Activated T-cell treated with anti-CD3 and anti-CD28 coated beads, Interleukin-2, amount 50 U/mL, for 72 hours (primary cell): ENCODE measurements around the gene ADCY1. TPM values are rescaled to one million over a fixed set of nuclear protein-coding genes. Genes with fewer than 3 reads are reported as not detected.

Experiments
- ATAC-seq, 2 donors: fragments of 150-1000 bp; cut with Tn5 transposase; replicated peaks in 1 of 2; 2 replicates each; pipeline ENCODE4 v1.10.0; 2021; ENCODE audit warnings: moderate library complexity in 2 of 2, mild to moderate bottlenecking in 1 of 2
- DNase-seq, 2 donors: peaks; one replicate each; pipeline ENCODE4 v3.0.0; 2021 to 2022; ENCODE audit warnings: mixed read lengths in 1 of 2
- H3K27ac Mint-ChIP-seq: one replicate; pipeline ENCODE4 v1.8.0; 2022; ENCODE audit warnings: mild to moderate bottlenecking, moderate library complexity, mixed read lengths
- H3K27me3 Mint-ChIP-seq: one replicate; pipeline ENCODE4 v1.8.0; 2022; ENCODE audit warnings: low read depth, mixed read lengths
- H3K36me3 Mint-ChIP-seq, 2 donors: one replicate each; pipeline ENCODE4 v1.8.0; 2022; ENCODE audit warnings: mixed read lengths in 2 of 2, mild to moderate bottlenecking in 1 of 2; ENCODE audit not compliant: insufficient read depth in 2 of 2
- H3K4me1 Mint-ChIP-seq: one replicate; pipeline ENCODE4 v1.8.0; 2022; ENCODE audit warnings: low read depth, mixed read lengths
- H3K4me3 Mint-ChIP-seq, 2 donors: one replicate each; pipeline ENCODE4 v1.8.0; 2022; ENCODE audit warnings: mild to moderate bottlenecking in 2 of 2, mixed read lengths in 2 of 2, moderate library complexity in 2 of 2
- H3K9me3 Mint-ChIP-seq, 2 donors: one replicate each; pipeline ENCODE4 v1.8.0; 2022; ENCODE audit warnings: mixed read lengths in 2 of 2
- total RNA-seq, 2 donors: library from RNA; stranded (reverse); gene quantifications; one replicate each; pipeline ENCODE4 v1.2.3, GENCODE V29; 2022

The ADCY1 gene
- total RNA-seq, 2 donors from 2014 or later = 52.3 to 58.9 TPM

DNA sequence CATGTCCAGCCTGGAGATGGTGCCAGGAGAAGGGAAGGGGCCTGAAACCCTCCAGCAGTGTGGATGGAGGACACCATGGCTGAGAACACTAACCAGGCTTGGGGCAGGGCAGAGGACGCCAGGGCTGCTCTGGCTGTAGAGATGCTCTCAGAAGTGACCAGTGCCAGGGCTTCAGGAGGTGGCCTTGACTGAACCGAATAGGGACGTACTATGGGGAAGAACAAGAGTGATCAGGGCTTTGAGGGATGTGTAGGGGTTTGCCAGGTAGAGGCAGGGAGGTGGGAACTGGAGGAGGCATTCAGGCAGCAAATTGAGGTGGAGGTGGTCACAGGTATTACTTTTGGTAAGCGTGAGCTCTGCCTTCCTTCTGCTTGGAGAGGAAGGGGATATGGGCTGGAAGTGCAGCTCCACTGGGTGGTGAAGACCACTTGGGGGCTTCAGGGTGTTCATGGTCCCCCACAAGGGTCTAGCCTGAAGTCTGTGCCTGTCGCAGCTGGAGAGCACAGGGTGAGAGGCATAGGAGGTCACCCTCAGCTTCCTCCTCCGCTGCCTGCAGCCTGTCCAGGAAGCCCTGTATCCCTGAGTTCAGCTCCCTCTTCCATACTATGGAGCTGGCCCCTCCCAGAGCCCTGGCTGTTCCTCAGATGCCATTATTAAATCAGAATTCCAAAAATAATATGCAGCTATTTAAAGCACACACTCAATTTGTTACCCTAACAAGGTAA lies 27.8 kb downstream of the ADCY1 start:
- Mint-ChIP-seq H3K36me3 (no peaks in the 10 kb centered on the region), H3K9me3 (peaks cover 0 to 2% of the 10 kb centered on the region in 2 donors), H3K4me3 (no peak overlapping the region), H3K27me3 (no peaks in the 10 kb centered on the region), H3K27ac (no peak overlapping the region), H3K4me1 (no peaks in the 10 kb centered on the region)
- no peak for DNase-seq
- ATAC-seq = no peak

DNA sequence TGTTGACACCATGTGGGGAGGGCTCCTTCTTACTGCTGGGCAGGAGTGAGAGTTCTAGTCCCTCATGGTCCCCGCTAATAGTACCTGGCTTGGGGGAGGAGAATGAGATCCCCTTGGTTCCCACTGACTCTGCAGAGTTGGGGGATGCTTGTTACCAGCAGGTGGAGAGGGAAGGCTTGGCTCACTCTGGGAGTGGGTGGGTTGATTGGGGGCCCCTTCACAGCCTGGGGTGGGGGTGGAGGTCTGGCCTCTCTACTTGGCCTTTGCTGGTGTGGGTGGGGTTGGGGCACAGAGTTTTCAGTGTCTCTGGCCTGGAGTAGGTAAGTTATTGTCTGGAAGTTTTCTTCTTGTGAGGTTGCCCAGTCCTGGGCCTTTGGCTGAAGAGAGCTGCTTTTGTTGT lies 31.9 kb downstream of the ADCY1 start:
- Mint-ChIP-seq H3K27me3 (no peaks in the 10 kb centered on the region), H3K36me3 (peaks cover under 1 to 1% of the 10 kb centered on the region in 2 donors), H3K9me3 (peaks cover 2 to 5% of the 10 kb centered on the region in 2 donors), H3K4me3 (no peak overlapping the region), H3K4me1 (no peaks in the 10 kb centered on the region), H3K27ac (no peak overlapping the region)
- ATAC-seq (no peak), DNase-seq (no peak)

DNA sequence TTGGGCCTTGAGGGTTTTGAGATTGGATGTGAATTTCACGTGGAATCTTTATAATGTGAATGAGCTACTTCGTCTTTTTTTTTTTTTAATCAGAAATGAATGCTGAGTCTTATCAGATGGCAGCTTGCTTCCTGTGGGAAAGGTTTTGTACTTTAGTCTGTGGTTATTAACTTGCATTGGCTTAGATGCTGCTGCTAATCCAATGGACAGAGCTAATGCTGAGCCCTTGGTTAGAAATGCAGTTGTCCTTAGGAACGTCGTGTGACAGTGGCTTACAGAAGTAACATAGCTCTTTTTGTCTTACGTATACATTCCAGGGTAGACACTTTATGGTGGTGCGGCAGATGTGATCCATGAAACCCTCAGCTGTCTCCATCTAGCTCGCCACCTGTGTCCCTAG lies 32.8 kb downstream of the ADCY1 start:
- Mint-ChIP-seq H3K27ac (no peak overlapping the region), H3K36me3 (peaks cover 2 to 4% of the 10 kb centered on the region in 2 donors), H3K9me3 (peaks cover 2 to 5% of the 10 kb centered on the region in 2 donors), H3K4me1 (no peaks in the 10 kb centered on the region), H3K4me3 (no peak overlapping the region), H3K27me3 (no peaks in the 10 kb centered on the region)
- no peak for DNase-seq
- ATAC-seq = no peak

DNA sequence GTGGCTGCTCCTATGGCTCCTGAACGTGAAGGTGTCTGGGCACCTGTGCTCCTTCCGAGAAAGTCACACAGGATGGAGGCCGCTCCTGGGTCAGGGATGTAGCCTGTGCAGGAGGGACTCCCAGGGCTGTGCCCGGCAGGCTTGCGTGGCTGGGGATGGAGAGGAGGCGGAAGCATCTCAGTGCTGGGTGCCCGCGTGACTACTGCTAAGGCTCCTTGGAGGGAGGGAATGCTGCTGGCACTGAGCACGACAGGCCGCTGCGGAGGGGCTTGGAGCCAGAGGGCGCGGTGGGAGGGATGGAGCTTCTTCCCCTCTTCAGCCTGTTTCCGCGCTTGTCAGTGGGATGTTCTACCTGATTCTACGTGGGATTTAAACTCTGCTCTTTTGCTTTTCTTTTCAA lies 35.0 kb downstream of the ADCY1 start:
- Mint-ChIP-seq H3K4me3 (no peak overlapping the region), H3K4me1 (no peaks in the 10 kb centered on the region), H3K36me3 (peaks cover 7% of the 10 kb centered on the region in 2 donors), H3K27me3 (peaks cover 1% of the 10 kb centered on the region), H3K27ac (no peak overlapping the region), H3K9me3 (peaks cover 7 to 11% of the 10 kb centered on the region in 2 donors)
- ATAC-seq = no peak
- DNase-seq = no peak

DNA sequence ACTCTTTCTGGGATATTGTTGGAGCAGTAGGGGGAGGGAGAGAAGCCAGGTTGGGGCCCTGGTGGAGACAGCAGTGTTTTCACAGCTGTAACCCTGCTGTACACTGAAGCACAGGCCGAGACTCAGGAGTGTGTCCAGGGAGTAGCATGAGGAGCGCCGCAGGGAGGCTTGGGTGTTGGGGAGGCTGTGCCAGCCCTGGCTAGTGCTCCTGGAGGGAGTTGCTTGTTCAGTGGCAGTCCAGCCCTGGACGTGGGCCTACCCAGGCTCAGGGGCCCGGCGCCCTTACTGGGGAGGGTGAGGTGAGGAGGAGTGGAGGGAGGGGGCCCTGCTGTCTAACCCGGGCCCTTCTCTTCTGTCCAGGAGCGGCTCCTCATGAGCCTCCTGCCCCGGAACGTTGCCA lies 35.9 kb downstream of the ADCY1 start:
- H3K27ac Mint-ChIP-seq = peak overlapping the region; percentile 12
- H3K4me3 Mint-ChIP-seq = no peak overlapping the region
- H3K36me3 Mint-ChIP-seq = peaks cover 10 to 13% of the 10 kb centered on the region in 2 donors
- peaks cover 13 to 15% of the 10 kb centered on the region in 2 donors for H3K9me3 Mint-ChIP-seq
- peaks cover 9% of the 10 kb centered on the region for H3K27me3 Mint-ChIP-seq
- H3K4me1 Mint-ChIP-seq = no peaks in the 10 kb centered on the region
- ATAC-seq (no peak), DNase-seq (no peak)

DNA sequence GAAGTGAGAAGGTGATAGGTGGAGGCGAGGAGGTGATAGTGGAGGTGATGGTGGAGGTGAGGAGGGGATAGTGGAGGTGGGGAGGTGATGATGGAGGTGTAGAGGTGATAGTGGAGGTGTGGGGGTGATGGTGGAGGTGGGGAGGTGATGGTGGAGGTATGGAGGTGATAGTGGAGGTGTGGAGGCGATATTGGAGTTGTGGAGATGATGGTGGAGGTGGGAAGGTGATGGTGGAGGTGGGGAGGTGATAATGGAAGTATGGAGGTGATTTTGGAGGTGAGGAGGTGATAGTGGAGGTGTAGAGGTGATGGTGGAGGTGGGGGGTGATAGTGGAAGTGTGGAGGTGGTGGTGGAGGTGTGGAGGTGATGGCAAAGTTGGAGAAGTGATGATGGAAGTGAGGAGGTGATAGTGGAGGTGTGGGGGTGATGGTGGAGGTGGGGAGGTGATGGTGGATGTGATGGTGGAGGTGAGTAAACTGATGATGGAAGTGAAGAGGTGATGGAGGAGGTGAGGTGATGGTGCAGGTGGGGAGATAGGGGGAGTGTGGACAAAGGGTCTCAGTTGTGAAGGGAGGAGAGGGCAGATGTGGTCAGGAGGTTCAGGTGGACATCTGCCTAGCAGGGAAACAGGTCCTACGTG lies 36.6 kb downstream of the ADCY1 start:
- Mint-ChIP-seq H3K4me1 (no peaks in the 10 kb centered on the region), H3K36me3 (peaks cover 10 to 14% of the 10 kb centered on the region in 2 donors), H3K27me3 (peaks cover 9% of the 10 kb centered on the region), H3K27ac (no peak overlapping the region), H3K9me3 (peaks cover 16 to 18% of the 10 kb centered on the region in 2 donors), H3K4me3 (no peak overlapping the region)
- ATAC-seq (no peak), DNase-seq (no peak)

DNA sequence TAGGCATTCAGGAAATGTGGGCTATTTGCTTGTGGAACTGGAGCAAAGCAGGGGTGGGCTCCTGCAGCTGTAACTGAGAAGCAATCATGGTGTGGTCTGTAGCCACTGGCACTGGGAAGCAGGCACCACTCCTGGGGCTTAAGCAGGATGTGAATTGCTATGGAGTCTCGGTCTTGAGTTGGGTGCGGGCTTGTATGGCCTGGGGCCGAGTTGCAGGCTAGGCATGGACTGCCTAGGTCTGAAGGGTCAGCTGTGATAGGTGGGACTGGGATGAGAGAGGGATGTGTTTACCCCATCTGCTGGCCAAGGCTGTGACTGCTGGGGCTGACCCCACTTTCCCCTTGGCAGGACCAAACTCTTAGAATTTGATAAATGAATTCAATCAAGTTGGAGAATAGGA lies 43.0 kb downstream of the ADCY1 start:
- Mint-ChIP-seq H3K9me3 (peaks cover 21 to 33% of the 10 kb centered on the region in 2 donors), H3K4me1 (no peaks in the 10 kb centered on the region), H3K36me3 (peaks cover 9 to 18% of the 10 kb centered on the region in 2 donors), H3K27me3 (peaks cover 9% of the 10 kb centered on the region), H3K27ac (no peak overlapping the region), H3K4me3 (no peak overlapping the region)
- no peak for DNase-seq
- no peak for ATAC-seq

DNA sequence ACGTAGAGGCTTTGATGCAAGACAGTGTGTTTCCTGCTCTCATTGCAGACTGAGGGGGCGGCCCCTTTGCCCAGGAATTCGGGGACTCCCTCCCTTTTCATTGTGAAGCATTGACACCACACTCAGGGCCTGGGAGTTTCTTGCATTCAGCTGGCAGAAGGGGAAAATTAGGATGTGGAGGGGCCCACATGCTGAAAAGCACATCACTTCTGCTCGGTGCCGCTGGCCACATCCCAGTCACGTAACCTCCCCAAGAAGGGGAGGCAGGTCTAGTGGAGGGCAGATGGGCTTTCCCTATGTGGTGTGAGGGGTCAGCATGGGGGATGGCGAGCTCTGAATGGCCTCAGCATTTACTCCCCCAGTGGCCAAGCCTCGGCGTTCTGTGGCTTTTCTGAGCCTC lies 47.9 kb downstream of the ADCY1 start:
- no peak overlapping the region for H3K27ac Mint-ChIP-seq
- peaks cover 6 to 10% of the 10 kb centered on the region in 2 donors for H3K9me3 Mint-ChIP-seq
- no peaks in the 10 kb centered on the region for H3K27me3 Mint-ChIP-seq
- no peaks in the 10 kb centered on the region for H3K4me1 Mint-ChIP-seq
- H3K4me3 Mint-ChIP-seq = no peak overlapping the region
- peaks cover 0 to 2% of the 10 kb centered on the region in 2 donors for H3K36me3 Mint-ChIP-seq
- ATAC-seq (no peak), DNase-seq (no peak)

DNA sequence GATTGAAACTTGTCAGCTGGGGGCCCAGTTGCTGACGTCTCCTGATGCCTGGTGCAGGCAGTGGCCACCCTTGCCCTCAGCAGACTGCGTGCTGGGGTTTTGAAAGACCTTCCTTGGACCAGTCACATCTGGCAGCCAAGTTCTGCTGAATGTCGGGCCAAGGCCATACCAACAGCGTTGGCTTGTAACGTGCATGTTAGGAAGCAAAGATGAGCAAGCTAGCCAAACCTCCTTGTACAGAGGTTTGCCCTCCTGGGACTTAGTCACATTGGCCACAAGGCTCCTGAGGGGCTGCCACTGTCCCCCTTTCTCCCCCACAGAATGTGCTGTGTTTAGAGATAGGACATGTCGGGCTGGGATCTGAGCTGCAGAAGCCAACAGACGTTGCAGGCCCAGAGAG lies 49.0 kb downstream of the ADCY1 start:
- no peak for ATAC-seq
- H3K36me3 Mint-ChIP-seq = no peaks in the 10 kb centered on the region
- no peak overlapping the region for H3K27ac Mint-ChIP-seq
- no peak overlapping the region for H3K4me3 Mint-ChIP-seq
- no peak for DNase-seq
- H3K27me3 Mint-ChIP-seq = no peaks in the 10 kb centered on the region
- H3K9me3 Mint-ChIP-seq = peaks cover 6 to 10% of the 10 kb centered on the region in 2 donors
- H3K4me1 Mint-ChIP-seq = no peaks in the 10 kb centered on the region

DNA sequence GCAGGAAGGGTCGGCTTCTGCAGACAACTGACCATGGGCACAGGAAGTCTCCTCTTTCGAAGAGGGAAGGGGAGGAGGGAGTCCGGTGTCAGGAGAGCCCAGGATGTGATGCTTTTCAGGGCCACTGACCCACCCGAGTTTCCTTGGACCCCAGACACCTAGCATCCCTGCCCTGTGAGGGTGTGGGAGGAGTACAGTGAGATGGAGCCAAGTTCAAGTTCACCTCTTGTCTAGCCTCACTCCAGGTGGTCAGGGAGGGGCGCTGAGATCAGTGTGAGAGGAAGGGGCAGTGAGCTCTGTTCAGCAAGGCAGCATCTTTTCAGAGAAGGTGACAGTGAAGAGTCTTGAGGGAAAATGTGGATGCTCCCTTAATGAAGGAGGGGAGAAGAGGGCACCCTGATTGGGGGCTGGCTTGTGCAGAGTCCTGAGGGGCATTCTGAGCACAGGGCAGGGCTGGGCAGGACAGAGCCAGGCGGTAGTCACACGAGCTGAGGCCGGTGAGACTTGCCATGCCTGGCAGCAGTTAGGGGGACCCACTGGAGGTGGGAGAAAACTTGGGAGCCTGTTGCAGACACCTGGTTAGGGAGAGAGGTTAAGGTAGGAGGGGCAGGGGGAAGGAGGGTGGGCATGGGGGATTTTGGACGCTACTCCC lies 49.7 kb downstream of the ADCY1 start:
- Mint-ChIP-seq H3K4me3 (no peak overlapping the region), H3K4me1 (no peaks in the 10 kb centered on the region), H3K9me3 (peaks cover 5 to 10% of the 10 kb centered on the region in 2 donors), H3K27ac (no peak overlapping the region), H3K36me3 (no peaks in the 10 kb centered on the region), H3K27me3 (no peaks in the 10 kb centered on the region)
- ATAC-seq (no peak), DNase-seq (no peak)

DNA sequence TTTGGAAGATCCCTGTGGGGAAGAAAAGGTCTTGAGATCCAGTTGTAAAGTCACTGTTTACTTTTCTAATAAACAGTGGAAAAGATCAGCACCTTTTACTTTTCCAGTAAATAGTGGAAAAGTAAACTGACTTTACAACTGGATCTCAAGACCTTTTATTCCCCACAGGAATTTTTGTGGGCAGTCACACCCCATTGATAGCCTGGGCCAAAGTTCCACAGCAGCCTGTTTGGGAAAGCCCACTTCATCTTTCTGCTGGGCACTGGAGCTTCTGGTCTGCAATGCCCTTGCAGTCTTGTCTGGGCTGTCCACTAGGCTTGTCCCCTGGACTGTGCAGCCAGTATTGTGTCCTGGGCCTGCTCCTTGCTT lies 50.2 kb downstream of the ADCY1 start:
- DNase-seq (no peak), ATAC-seq (no peak)
- H3K36me3 Mint-ChIP-seq = no peaks in the 10 kb centered on the region
- H3K4me1 Mint-ChIP-seq = no peaks in the 10 kb centered on the region
- H3K9me3 Mint-ChIP-seq = peaks cover 6 to 8% of the 10 kb centered on the region in 2 donors
- no peak overlapping the region for H3K4me3 Mint-ChIP-seq
- no peaks in the 10 kb centered on the region for H3K27me3 Mint-ChIP-seq
- no peak overlapping the region for H3K27ac Mint-ChIP-seq

DNA sequence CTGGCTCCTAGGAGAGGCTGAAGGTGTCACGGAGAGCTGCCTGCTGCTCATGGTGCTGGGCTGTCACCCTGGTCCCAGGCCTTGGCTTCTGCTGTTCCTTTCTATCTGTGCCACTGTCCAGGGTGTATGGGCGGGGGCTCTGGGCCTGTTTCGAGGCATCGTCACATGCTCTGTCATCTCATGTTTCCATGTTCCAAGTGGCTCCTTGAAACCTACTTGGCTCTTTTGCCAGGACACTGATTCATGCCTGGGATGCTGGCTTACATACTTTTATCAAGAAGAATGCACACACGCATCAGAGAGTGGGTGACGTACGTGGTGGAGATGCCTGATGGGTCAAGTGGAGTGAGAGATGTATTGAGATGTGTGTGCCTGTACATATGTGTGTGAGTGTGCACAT lies 50.9 kb downstream of the ADCY1 start:
- no peak overlapping the region for H3K27ac Mint-ChIP-seq

DNA sequence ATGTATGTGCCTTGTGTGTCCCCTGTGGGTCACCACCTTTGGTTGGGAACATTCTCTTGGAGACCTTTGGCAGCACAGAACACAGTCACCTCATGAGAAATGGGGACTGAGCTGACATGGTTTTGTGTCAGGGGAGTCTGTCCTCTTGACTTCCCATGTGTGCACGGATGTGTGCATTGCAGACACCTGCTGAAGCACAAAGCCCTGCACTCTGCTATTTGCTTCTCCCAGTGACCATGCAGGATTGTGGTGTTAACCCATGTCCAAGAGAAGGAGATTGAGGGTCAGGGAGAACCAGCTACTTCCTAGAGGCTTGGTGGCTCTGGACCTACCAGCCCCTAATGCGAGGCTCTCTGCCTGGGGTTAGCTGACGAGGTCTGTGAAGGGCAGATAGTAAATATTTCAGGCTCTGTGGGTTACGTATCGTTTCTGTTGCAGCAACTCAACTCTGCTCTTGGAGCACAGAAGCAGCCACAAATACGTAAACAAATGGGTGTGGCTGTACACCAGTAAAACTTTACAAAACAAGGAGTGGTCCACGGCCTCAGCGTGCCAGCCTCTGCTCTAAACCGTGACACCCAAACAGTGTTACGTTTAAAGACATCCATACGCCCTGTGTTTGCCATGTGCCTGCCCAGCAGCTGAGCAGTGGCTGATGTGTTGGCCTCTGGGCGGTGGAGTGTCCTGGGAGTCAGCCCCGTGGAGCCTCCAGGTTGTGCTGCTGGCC lies 51.7 kb downstream of the ADCY1 start:
- Mint-ChIP-seq H3K4me1 (no peaks in the 10 kb centered on the region), H3K27me3 (no peaks in the 10 kb centered on the region), H3K27ac (no peak overlapping the region), H3K36me3 (no peaks in the 10 kb centered on the region), H3K4me3 (no peak overlapping the region), H3K9me3 (peaks cover under 1 to 2% of the 10 kb centered on the region in 2 donors)
- ATAC-seq (no peak), DNase-seq (no peak)

More for the DNA sequence above, 50.9 kb downstream of the ADCY1 start:
- Mint-ChIP-seq H3K4me3 (no peak overlapping the region), H3K36me3 (no peaks in the 10 kb centered on the region), H3K27me3 (no peaks in the 10 kb centered on the region), H3K4me1 (no peaks in the 10 kb centered on the region), H3K9me3 (peaks cover 6% of the 10 kb centered on the region in 2 donors)
- DNase-seq = no peak
- no peak for ATAC-seq
